HG02981 (cell line): ENCODE results near the gene SLC4A4.

ENCODE experiments used
- ATAC-seq: cut with Tn5 transposase; IDR thresholded peaks from one replicate; pipeline ENCODE4 v1.9.1; 2021; ENCODE audit warnings: mild to moderate bottlenecking, moderate library complexity; ENCODE audit not compliant: unreplicated experiment

The SLC4A4 gene

DNA sequence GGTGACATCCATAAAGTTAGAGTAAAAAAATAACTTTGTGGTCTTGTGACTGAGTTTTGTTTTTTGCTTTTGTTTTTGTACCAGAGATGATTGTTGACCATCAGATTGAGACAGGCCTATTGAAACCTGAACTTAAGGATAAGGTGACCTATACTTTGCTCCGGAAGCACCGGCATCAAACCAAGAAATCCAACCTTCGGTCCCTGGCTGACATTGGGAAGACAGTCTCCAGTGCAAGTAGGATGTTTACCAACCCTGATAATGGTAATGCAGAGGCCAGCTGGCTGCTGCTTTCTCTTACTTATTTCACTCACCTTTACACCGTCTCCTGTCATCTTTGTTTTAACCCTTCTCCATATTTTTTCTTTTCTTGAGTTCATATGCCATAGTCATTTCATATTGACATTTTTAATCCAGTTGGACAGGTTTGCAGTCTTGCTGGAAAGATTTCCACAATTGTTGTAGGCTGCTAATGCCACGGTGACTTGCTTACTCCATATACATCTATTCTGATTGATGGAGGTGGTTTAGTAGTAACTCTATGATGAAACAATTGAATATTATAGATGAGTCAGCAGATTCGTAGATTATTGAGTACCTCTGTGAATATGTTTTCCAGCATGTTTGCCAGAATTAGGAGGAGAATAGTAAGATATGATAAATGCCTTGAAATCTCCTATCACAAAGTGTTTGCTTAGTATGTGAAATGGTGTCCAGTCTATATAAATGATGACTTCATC, 18.3 kb downstream of the SLC4A4 start:
- no peak for ATAC-seq

DNA sequence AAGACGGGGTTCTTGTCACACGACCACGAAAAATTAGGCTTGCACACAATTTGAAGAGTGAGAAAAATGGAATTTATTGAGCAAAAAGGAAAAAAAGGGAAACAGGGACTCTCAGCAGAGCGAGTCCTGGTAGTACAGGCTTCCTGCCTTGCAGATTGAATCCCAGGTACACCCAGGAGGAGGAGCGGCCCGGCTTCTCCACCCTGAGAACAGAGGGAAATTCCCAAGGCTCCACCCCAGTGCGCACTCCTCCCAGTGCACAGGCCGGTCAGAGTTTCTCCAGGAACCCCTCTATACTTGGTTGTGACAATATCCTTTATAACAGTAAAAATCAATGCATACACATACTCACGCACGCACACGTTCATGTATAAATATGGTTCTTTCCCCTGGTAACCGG, 22.0 kb downstream of the SLC4A4 start:
- no peak for ATAC-seq

DNA sequence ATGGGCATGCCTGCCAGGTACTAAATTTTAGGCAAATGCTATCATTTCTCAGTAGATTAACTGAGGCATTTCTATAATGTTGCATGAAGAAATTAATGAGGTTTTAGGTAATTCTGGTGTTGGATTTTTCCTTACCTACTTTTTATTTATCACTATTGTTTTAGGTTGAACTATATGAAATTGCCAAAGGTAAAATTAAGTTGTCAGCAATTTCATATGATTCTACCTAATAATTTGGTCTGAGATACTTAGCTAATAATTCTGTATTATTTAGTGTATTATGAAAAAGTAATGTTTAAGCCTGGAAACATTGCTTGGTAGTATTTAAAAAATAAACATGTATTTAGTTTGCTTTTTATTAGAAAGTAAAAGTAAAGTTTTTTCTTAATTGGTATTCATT, 22.7 kb downstream of the SLC4A4 start:
- no peak for ATAC-seq

DNA sequence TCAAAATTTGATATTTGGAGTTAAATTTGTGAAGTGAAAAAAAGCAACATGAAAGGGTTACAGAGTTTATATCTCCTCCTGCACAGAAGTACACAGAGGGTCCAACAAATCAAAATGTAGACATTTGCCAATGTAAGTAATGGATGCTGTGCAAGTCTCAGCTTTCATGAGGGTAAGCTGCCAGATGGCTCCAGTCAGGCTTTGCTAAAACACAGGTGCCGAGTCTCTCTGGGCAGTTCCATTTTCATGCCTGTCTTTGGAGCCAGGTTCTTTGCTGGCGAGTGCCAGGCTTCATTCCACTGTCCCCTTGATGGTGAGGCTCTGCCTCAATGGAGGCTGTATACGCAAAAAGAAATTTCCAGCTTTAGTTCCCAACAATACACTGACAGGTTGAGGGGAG, 27.9 kb downstream of the SLC4A4 start:
- ATAC-seq, result no peak

DNA sequence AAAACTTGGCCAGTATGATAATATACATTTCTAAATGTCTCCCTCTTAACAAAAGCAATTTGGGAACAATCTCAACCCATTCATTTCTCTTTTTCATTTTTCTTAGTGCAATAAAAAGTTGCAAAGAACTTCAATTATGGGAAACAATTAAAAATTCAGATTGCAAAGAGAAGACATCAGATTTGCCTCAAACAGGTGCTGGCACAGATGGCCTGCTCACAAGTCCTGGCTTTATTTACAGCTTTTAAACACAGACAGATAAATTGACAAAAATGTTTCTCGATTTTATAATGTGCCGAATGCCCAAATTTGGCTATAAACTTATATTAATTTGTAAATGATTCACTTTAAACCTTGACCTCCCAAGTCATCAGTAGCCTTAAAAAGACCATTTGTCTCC, 28.7 kb downstream of the SLC4A4 start:
- no peak for ATAC-seq

DNA sequence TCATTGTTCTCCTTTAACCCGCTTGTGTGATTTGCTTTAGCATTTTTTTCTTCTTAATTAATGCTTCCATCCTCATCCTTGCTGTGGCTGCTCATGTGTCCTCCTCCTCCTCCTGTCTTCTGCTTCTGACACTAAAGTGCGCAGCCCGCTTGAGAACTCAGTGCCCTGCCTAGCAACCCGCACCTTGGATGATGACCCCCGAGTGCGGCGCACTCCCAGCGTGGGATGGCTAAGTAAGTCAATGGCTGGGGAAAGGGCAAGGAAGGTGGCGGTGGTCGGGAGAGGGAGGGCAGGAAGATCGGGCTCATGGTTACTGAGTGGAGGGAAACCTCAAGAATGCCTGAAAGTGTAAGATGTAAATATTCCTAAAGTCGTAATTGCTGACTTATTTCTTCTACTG, 30.1 kb downstream of the SLC4A4 start:
- ATAC-seq, result no peak

DNA sequence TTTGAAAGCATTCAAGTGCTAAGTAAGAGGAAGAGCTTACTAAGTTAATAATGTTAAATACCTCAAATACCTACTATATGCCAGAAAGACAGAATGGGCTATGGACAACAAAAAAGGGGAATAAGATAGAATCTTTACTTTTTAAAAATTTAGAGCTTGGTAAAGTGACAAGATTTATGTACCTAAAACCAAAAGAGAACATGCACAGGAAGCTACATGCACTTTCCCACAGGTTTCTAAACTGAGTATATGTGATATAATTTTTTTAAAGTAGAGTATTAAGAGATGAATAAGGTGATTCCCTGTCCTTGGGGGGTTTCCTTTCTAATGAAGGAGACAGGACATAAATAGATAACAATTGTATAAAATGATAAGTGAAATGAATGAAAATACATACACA, 30.7 kb downstream of the SLC4A4 start:
- ATAC-seq, result no peak

DNA sequence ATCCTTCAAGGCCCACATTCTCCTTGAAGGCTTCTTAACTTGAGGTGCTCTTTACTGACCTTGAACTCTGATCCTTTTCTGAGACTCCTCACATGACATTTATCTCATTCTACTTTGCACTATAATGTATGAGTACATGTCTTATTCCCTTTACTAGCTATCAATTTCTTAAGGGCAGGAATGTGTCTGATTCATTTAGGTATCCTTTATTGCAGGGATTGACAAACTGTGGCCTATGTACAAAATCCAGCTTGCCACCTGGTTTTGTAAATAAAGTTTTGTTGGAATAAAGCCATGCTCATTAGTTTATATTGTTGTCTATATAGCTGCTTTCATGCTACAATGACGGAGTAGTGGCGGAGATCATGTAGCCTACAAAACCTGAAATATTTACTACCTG, 36.7 kb downstream of the SLC4A4 start:
- no peak for ATAC-seq

DNA sequence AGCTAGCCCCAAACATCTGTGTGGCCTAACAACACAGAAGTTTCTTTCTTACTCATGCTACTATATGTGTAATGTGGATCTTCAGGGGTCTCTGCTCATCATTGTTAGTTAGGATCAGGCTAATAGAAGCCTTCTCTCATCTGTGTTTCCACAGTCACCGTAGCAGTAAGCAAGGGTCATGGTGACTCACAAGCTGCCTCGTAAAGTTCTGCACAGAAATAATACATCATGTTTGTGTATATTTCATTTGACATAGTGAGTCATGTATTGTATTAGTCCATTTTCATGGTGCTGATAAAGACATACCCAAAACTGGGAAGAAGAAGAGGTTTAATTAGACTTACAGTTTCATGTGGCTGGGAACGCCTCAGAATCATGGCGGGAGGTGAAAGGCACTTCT, 38.7 kb downstream of the SLC4A4 start:
- no peak for ATAC-seq

DNA sequence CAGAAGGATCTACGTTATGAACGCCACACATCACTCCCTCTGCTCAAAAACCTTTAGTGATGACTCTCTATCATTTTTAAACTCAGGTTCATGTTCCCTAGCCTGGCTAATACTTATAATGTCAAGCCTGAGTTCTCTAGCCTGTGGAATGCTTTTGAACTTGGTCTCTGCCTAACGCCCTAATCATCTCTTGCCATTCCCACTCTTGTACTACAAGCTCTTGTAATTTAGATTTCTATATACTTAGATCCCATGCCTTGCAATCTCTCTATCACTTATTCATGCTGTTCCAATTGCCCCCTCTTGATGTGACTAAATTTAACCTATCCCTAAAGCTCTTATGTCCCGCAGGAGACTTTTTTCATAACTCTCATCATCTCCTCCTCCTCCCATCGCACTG, 40.3 kb downstream of the SLC4A4 start:
- ATAC-seq, result no peak

DNA sequence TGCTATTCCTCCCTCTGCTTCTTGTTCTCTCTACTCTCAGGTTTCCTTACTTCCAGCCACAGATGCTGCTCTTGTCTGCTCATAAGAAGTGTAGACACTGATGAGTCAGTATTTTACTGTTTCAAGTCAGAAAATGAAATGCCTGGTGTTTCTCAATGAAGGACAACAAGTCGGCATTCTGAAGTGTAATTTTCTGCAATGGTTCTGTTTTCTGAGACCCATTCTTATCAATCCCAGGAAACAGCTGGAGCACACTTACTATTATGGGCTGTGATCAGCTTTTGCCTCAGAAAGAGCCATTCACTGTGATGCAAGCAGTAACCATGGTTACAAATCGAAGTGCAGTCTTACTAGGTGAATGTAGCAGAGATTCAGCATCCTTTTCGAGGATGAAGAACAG, 42.0 kb downstream of the SLC4A4 start:
- no peak for ATAC-seq

DNA sequence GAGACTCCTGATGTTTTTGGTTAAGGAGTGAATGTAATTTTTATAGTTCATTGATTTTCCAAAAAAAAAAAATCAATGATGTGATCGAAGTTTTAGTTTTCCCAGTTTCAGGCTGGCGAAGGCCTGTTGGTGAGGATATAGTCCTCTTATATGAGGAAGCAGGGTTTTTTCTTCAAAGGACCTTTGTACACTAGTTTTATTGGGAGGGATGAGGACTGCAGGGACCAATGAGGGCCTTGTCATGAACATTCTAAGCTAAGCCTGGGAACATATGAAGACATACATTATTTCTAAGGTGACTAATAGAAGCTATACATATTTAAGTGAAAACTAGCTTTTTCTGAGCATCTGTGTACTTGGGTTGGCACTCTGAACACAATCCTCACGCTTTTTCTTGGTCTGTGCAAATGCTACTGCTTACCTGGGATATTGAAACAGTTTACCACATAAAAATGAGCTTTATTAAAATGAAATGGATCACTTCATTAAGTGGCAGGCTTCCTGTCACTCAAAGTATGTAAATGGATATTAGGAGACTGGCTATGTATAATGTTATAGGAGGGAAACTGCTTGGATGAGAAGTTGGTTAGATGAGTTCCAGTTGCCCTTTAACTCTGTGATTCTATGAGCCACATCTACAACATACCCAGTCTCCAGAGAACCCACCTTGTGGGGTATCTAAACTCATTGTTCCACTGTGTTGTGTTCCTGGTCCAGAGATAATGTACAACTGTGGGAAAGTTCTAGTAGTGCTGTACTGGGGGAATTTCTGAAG, 43.5 kb downstream of the SLC4A4 start:
- ATAC-seq, result no peak

DNA sequence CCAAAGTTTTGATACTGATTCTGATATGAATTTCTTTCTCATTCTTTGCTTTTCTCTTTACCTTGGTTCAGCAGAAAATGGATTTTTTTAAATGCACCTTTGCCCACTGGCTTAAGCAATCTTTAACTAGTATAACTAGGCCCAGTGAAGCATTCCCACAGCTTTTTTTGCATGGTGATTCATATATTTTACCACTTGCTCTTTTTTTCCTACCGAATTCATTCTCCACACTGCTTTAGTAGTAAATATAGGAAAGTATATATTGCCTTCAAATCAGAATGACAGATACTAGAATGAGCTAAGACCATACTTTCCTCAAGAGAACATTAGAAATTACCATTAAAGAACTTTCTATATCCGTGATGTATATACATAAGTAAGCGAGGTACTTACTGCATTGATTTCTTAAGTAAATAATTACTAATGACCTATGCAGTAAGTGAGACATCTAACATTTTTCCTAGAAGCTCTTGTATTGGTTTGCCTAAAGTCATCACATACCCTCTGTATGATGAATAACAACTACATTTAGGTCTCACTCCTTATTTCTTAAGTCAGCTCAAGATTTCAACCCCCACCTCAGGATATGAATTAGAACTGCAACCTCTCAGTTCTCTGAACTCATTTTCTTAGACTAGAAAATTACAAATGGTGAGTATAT, 44.2 kb downstream of the SLC4A4 start:
- no peak for ATAC-seq

DNA sequence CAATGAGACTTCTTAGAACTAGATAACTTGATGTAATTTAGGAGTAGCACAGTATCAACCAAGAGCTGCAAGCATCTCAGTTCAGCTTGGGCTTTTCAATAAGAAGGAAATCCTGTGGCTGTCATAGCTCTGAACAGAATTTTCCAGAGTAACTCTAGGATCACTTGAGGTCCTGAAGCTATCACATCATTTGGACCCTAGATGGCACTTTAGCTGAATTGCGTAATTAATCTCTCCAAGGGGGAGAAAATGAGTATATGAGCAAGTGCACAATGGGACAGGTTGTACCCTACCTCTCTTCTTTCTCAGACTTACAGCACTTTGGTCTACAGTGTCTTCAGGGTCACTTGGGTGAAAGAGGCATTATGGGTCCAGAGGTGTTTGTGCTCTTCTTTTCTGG, 45.2 kb downstream of the SLC4A4 start:
- ATAC-seq, result no peak

DNA sequence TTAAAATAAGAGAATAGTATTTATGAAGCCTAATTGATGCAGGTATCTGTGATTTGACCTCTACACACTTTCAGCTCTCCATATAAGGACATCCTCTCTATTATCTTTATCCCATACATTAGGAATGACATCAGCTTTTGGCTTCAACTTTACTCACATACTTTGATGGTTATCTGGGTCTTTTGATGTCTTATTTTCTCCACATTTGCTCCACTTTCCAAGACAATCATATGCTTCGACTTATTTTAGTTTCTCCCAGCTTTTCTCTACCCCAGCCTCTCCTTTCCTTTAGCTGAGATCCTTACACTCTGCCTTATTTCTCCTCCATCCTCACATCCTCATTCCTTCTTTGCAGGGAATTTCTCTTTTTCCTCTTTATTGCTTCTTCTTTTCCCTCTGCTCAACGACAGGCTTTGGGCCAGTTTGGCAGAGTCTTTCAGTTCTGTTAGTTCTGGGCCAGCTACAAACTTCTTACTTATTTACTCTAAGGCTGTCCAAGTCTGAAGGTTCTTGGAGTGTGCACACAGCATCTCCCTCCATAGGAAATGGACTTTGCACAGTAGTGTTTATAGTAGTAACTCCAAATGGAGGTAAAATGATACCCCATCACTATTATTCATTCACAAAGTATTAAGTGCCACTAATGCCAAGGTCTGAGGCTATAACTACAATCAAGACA, 50.5 kb downstream of the SLC4A4 start:
- no peak for ATAC-seq

DNA sequence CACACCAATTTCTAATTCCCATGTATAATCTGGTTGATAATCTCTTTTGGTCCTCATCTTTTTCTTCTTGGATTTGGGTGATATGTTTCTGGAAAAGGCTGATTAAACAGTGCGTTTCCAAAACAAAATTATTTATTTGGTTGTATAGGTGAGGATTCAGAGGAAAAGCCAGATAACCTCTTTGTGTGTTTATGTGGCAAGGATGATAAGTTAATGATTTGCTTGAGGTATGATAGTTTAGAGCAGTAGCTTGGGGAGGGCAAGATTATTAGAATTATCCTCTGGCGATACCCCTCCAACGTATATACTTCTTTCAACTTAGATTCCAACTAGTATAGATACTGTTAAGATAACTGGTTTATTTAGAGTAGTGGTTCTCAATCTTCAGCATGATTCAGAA, 53.3 kb downstream of the SLC4A4 start:
- no peak for ATAC-seq

DNA sequence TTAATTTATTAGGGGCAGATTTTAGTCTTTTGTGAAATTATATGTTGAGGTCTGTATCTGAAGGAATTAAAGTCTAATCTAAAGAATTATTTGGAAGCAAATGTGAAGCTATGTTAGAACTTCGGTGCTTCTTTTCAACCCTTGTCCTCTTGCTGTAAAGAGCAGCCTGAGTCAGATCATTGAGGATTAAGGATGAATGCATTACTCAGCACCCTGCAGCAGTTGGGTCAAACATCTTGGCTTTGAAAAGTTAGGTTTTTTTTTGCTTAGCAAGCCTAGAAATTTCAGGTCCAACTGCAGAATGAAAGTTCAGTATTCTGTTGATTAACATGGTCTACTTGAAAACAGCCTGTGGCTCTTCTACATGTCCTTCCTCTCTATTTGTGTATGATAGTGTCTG, 57.6 kb downstream of the SLC4A4 start:
- no peak for ATAC-seq

DNA sequence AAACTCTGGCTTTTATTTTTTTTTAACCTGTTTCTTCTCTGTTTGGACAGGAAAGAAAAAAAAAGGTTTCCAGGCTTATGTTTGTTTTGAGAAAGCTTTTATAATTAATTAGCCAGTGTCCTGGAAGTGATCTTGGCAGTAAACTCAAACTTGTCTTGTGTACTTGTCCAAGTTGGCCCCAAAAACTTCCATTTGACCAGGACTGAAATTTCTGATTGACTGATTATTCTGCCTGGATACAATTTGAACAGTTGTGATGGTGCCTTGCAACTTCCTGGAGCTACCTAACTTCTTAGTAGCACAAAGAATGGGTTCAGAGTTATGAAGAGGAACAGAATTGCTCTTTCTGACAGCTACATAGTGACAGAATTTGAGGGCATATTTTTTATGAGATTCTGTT, 62.0 kb downstream of the SLC4A4 start:
- ATAC-seq, result no peak

DNA sequence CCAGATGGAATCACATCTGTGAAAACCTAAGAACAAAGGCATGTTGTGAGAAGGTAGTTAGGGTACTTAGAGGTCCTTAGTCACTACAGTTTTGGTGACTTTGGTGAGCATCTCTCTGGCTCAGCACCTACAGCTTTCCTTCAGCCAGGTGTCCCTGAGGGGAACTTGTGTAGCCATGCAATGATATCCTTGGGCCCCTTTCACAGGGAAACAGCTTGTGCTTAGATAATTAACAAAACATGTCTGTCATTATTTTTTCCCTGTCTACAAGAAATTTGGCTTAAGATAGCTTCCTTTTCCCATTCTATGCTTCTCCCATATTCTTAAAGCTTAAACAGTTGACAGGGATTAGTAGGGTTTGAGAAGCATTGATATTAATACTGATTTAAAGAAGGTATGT, 63.8 kb downstream of the SLC4A4 start:
- no peak for ATAC-seq

DNA sequence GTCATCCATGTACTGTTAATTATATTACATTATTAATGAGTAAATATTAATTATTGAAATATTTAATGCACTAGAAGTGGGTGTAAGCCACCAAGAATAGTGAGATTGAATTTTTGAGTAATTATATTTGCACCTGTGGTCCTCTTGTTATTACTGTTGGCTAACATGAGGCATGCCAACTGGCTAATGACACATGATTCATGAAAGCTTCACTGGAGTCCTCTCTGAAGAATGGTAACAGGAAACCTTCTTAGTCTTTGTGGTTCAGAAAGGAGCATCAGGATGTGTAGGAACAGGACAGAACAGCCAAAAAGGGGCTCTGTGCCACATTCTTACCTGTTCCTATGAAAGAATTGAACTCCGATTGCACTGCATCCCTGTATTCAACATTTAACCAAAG, 65.2 kb downstream of the SLC4A4 start:
- ATAC-seq, result no peak

DNA sequence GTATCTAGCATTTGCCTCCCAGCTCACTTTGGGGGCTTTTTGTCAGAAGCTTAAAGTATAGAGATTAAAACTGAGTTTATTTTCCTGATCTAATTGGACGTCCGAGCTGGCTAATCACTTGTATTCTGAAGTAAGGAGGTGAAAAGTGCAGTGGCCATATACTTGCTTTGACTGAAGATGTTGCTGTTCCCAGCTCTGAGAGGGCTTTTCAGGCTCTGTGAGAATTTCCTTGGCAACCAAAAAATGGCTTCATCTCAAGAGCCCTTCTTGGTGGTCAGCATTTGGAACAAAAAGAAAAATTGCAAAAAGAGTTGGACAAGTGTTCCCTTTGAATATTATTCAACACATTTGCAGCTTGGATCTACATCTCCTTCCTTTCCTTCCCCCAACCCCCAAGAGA, 67.0 kb downstream of the SLC4A4 start:
- no peak for ATAC-seq
